HG03135 (cell line): ENCODE measurements around the gene CD63.
"Not testable (repeated sequence)": the region's sequence is repeated elsewhere in the genome, so short reads cannot be mapped to it uniquely, and the experiment has no call there.

Experiments used
- ATAC-seq: cut with Tn5 transposase; IDR thresholded peaks from one replicate; pipeline ENCODE4 v1.9.1; 2021; ENCODE audit warnings: mild to moderate bottlenecking, moderate library complexity; ENCODE audit not compliant: unreplicated experiment

CD63 gene, protein sequence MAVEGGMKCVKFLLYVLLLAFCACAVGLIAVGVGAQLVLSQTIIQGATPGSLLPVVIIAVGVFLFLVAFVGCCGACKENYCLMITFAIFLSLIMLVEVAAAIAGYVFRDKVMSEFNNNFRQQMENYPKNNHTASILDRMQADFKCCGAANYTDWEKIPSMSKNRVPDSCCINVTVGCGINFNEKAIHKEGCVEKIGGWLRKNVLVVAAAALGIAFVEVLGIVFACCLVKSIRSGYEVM

DNA sequence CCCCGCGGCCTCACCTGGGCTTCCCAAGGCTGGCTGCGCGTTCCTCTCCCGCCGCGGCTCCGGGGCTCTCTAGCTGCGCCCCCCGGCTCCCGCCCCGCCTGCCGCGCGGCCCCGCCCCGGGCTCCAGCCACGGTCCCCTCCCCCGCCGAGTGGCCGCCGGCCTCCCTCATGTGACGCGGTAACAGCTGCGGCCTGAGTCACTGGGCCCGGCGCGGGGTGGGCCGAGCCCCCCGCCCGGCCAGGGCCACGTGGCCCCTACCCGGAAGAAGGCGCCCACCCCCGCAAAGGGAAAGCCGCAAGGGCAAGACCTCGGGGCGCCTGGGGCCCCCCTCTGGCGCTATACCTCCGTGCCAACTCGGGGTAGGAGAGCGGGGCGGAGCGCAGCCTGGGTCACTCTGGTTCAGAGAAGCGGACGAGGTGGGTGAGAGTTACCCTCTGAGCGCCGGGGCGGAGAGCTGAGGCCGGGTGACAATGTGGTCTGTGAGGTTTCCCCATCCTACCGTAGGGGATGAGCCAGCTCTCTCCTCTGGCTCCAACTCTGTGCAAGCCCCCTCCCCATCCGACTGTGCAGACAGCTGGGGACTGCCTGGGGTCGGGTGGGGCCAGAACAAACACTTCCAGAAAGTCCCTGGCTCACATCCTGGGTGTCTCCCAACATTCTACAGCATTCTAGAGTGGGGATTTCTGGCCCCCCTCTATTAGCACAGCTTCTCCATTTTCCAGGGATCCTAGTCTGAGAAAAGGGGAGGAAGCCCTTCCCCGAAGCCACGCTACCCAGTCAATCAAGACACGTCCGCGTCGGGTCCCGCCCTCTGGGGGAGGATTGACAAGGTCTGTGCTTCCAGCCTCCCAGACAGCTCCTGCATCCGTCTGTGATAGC is at the start of gene CD63:
Gene CD63 (minus strand): TSS at position 71 of the 880 bp plus-strand sequence. CDS start 668 bp downstream, outside the sequence.
- peak; percentile 58 for ATAC-seq

DNA sequence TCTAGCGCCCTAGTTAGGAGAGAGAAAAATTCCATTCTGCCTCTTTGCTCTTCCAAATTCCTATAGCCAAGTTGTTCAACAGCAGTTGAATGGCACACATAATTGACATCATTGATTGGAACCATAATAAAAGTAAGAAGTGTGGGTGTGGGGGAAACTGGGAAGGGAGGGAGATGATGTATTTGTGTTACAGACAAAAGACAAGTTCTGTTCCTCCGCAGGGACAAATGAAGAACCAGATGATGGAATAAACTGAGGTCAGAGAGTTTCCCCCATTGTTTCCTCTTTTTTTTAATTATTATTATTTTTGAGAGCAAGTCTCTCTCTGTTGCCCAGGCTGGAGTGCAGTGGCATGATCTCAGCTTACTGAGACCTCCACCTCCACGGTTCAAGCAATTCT is 49.0 kb upstream of the CD63 start:
- ATAC-seq: no peak

DNA sequence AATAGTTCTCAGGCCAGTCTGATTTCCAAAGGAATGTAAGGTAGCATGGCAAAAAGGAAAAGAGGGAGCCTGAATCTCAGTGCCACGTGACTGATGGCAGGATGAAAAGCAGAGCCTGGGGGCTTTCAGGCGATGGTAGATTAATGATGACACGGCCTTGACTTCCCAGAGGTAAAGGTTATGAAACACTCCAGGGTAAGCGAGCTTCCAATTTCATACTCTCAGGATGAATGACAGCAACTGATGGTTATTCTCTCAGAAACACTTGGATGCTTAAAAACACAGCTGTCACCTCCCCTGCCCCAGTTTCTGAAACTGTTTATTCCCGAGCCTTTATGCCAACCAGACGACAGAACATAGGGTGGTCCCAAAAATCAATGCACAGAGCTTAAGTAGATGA is 42.9 kb upstream of the CD63 start:
- no peak for ATAC-seq

DNA sequence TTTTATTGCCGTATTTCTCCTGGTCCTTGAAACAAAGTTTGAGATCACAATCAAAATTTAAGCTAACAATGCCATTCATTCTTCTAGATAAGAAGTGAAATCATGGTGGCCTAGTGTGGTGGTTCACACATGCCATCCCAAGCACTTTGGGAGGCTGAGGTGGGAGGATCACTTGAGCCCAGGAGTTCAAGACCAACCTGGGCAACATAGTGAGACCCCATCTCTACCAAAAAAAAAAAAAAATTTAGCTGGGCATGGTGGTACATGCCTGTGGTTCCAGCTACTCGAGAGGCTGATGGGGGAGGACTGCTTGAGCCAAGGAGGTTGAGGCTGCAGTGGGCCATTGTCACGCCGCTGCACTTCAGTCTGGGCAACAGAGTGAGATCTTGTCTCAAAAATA is 38.3 kb upstream of the CD63 start:
- ATAC-seq: no peak

DNA sequence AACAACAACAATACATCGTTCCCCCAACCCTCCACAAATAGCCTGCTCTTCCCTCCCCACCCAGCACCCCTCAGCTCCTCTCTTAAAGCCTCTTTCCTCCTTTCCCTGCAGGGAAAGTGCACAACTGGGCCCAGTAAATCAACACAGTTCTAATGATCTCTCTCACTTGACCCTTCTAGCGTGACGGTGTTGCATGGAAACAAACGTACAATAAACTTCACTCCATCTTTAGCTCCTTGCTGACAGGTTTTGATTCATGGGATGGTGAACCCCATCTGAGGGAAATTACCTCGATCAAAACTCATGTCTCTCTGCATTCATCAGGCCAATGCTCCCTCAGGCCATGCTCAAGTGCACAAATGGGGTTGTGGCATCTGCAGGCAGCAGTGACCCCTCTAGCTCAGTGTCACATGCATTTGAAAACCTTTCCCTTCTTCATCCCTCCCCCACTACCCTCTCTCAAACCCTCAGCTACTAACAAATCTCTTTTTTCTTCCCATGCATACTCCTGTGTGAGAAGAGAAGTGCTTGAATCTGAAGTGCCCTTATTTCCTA is 37.0 kb upstream of the CD63 start:
- ATAC-seq: no peak

DNA sequence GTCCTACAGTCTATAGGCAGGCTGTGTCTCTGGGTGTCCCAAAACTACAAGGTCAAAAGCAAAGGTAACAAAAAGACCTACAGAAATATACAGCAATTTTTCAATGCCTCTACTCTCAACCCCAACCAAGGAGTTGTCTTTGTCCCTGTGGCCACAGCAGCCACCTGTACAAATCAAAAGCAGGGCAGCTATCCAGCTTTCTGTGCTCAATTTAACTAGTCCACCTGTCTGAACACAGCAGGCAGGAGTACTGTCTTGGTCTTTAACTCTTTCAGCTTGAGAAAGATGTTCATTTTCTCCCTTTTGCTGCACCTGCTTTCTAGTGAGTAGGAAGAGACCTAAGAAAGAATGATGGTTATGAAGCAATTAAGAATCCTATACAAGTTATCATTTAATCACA is 33.8 kb upstream of the CD63 start:
- ATAC-seq: no peak

DNA sequence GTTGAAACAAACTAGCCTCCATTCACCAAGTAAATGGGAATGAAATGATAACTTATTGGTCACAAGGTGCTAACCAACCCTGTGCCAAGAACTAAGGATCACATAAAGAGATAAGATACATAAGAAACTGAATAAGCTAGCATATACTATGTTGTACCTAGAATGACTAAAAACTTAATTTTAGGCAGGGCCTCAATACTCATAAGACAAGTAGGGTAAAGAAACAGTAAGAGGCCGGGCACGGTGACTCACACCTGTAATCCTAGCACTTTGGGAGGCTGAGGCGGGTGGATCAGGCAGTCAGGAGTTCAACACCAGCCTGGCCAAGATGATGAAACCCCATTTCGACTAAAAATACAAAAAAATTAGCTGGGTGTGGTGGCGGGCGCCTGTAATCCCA is 31.9 kb upstream of the CD63 start:
- ATAC-seq: no peak

DNA sequence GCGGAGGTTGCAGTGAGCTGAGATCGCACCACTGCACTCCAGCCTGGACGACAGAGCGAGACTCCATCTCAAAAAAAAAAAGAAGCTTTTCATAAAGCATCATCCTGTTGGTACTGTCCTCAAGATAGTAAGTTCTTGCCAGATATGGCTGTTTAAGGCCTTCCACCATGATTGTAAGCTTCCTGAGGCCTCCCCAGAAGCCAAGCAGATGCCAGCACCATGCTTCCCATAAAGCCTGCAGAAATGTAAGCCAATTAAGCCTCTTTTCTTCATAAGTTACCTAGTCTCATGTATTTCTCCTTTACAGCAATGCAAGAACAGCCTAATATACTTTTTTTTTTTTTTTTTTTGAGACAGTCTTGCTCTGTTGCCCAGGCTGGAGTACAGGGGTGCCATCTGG is 29.8 kb upstream of the CD63 start:
- not testable (repeated sequence) for ATAC-seq

DNA sequence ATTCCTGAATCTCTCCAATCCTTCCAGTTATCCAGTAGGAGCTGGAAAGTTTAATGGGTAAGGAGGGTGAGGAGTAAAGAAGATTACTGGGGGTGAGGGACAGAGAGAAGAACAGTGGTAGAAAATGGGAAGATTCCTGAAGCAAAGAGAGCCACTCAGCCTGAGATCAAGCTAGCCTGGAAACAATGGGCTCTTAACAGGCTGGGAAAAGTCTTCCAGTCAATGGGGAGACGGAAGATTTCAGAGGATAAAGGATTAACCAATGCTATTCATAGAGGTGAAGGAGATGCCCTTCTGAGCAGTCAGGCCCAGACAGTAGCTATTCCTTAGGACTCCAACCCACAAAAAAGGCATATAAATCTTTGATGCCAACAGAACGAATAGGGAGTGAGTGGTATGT is 28.9 kb upstream of the CD63 start:
- ATAC-seq: no peak

DNA sequence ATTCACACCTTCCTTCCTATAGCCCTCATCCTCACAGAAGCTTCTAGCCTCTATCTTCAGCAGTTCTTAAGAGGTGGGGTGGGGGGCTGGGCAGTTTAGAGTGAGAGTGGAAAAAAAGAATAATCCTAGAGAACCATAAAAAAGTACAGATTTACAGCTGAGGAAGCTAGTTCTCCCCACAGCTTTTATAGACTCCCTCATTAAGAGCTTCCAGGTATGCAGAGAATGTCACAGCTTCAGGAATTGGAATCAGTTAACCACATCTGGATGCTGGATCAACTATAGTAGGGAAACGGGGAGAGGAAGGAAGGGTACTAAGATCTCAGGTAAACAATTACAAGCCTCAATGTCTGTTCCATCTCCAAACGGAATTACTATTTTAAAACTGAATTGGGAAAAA is 26.4 kb upstream of the CD63 start:
- ATAC-seq: no peak

DNA sequence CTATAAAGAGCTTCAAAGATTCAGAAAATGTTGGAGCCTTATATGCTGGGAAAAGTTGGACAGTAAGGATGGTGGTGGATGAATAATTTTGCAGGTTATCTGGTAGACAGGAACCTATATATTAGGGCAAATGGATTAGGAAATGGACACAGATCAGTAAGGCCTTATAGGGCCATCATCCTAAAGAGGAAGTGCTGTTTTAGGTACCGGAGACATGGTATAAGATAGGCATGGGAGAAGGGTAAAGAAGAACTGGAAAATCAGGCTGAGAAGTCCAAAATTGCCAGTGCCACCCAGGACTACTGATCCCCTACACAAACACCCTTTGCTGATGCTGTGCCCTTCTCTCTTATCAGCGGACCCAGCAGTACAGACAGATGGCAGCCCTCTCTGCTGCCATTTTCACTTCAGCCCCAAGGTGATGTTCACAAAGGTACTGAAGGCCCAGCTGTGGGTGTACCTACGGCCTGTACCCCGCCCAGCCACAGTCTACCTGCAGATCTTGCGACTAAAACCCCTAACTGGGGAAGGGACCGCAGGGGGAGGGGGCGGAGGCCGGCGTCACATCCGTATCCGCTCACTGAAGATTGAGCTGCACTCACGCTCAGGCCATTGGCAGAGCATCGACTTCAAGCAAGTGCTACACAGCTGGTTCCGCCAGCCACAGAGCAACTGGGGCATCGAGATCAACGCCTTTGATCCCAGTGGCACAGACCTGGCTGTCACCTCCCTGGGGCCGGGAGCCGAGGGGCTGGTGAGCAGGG is 19.6 kb upstream of the CD63 start:
- ATAC-seq: no peak

DNA sequence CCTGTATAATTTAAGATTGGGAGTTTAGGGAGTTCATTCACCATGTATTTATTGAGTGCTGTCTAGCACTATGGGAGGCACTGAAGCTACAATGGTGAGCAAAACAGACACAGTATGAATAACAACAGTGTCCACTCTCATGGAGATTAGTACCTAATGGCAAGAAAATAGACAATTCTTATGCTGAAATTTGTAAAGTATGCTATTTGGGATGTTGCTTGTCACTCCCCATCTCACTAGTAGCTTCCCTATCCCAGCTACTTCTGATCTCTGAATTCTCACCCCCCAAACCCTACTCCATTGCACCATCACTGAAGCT is 18.1 kb upstream of the CD63 start:
- ATAC-seq: no peak

DNA sequence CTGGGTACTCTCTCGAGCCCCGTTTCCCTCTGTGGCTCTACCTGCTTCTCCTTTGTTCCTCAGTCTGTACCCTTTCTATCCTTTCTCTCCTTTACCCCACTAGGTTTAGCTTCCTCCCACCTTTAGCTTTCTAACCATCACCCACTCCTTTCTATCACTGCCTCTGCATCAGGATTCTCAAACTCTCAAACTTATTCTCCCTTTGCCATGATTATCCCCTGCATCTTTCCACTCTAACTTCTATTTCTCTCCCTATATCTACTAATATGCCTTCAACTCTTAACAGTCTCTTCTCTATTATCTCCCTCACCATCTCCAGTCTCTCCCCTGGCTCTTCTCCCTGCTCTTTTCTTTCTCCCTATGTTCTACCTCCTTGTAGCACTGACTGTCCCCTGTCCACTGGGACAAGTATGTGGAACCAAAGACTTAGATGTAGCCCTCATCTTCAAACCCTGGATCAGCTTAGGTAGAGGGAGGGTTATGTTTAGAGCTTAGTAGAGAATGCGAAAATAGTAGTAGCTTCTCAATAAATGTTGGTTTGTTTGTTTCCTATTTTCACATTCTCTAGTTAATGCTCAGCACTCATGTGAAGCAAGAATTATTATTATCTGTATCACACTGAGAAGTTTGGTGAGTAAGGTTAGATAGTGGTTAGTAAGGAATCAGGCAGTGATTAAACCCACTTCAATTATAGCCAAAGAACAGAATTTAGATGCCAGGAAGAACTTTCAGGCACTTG is 17.5 kb upstream of the CD63 start:
- no peak for ATAC-seq

DNA sequence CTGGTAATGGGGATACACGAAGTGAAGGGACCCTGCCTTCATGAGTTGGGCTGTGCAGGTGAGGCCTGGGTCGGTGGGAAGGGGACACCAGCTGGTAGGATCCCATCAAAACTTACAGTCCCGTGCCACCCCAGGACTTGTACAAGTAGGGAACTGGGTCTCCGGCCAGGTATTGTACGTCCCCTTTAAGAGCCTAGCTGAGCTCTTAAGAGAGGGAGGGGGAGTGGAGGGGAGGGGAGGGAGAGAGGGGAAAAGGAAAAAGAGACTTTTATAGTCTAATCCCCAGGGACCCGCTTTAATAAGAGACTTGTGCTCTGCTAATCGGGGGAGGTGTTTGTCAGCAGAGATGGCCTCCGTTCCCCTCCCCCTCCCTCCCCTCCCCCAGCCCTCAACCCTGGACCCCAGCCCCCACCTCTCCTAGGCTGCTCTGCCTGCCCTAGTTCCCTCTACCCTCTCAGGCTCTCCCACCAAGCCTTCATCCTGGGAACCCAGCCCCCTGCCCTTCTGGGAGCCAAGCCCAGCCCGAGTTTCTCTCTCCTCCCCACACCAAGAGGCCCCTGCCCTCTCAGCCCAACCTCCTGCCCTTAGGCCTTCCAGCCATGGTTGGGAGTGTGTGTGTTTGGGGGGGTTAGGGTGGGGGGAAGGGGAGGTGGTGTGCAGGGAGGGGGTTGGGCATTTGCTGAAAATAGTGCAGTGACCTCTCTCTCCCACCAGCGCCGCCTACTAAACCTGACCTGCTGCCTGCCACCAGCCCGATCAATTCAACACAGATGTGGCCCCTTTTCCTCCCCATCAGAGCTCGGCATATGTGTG is 16.8 kb upstream of the CD63 start:
- ATAC-seq: no peak

DNA sequence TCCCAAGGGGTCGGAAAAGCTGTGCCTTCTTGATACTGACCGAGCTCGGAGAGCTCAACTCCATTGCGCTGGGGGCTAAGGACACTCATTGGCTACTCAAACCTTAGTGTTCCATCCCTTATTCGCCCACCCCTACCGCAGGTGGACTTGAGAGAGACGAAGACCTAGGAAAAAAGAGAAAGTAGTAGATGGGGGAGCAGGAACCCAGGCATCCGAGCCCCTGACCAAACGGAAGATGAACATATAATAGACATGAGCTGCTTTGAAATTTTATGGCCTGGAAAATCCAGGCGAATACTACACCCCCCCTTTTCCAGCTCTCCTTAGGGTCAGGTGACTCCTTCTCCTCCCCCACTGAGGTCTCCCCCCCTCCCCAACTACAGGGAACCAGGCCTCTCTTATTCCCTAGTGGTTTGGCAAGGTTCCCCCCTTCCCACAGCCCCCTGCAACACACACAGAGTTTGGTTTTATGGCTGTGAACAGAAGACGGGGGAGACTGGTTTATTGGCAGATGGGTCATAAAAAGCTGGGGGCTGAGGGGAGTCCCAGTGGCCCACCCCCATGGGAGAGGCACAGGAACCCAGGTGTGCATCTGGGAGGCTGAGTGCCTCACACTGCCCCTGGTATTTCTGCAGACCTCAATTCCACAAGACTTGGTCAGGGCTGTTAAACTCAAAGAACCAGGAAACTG is 15.7 kb upstream of the CD63 start:
- ATAC-seq: no peak

DNA sequence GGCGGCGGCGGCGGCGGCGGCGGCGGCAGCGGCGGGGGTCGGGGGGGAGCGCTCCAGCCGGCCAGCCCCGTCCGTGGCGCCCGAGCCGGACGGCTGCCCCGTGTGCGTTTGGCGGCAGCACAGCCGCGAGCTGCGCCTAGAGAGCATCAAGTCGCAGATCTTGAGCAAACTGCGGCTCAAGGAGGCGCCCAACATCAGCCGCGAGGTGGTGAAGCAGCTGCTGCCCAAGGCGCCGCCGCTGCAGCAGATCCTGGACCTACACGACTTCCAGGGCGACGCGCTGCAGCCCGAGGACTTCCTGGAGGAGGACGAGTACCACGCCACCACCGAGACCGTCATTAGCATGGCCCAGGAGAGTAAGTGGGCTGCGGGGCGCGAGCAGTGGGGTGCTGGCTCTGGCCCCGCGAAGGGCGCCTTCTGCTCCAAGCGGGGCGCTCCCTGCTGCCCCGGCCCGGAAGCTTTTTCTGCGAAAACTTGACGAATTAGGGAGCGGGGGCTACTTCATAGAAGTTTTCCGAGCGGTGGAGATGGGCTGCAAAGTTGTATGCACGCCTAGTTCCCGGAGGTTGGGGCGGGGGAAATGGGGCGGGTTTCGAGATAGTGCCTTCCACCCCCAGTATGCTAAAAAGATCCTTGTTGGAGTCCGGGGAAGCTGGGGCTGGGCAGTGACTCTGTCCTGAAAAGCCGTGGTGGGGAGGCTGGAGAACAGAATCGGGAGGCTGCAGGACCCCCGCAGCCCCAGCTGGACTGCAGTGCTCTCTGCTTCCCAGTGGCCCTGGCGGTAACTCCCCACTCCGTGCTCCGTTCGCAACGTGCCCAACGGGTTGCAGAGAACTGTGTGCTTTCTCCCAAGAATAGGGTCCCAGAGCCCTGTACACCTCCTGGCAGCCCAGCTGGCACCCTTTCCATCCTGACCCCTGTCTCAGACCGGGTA is 14.9 kb upstream of the CD63 start:
- peak; percentile 39 for ATAC-seq

DNA sequence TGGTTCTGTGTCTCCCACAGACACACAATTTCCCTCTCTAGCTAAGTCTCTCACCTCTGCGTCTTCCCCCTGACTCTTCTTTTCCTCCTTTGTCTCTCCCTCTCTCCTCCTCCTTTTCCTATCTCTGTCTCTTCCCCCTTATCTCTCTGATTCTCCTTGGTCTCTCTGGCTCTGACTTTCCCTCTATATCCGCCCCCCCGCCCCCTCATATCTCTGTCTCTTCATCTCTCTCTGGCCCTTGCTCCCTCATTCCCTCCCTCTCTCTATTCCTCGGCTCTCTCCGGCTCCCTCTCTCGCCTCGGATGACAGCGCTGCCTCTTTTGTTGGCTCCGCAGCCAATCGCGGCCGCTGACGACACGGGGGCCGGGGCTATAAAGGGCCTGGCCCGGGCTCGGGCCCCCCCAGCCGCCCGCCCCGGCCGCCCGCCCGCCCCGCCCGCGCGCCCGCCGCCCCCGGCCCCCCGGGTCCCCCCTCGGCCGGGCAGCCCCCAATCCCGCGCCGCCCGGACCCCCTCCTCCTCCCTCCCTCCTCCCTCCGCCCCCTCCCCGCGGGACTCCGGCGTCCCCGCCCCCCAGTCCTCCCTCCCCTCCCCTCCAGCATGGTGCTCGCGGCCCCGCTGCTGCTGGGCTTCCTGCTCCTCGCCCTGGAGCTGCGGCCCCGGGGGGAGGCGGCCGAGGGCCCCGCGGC is 14.1 kb upstream of the CD63 start, which contains the start of gene GDF11:
Gene GDF11 (plus strand): TSS at position 404 of the 687 bp plus-strand sequence. CDS start 195 bp downstream, at position 599.
- ATAC-seq: peak; percentile 19
